HG02610 (cell line): ENCODE data around the gene MEF2C.

Experiments
- ATAC-seq: cut with Tn5 transposase; IDR thresholded peaks from one replicate; pipeline ENCODE4 v1.9.1; 2021; ENCODE audit warnings: mild to moderate bottlenecking, moderate library complexity; ENCODE audit not compliant: unreplicated experiment

The MEF2C gene

DNA sequence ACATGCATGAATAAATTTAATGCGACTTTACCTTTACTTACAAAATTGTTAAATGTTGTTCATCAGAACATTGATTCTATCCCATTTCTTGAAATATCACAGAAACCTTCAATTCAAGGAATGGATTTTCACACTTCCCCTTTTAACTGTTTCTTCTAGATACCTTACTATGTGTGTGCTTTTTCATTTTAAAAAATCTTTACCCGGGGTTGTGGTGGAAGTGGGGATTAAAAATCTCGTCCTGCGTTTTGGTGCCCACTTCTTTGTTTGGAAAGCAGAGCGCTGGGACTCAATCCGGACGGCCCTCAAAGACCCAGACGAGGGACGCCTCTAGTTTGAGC is 5.8 kb upstream of the MEF2C start:
- no peak for ATAC-seq

- ATAC-seq: no peak
Measured at GRCh38 chr5:88888291-88888690, 5.3 kb upstream of the MEF2C start.

DNA sequence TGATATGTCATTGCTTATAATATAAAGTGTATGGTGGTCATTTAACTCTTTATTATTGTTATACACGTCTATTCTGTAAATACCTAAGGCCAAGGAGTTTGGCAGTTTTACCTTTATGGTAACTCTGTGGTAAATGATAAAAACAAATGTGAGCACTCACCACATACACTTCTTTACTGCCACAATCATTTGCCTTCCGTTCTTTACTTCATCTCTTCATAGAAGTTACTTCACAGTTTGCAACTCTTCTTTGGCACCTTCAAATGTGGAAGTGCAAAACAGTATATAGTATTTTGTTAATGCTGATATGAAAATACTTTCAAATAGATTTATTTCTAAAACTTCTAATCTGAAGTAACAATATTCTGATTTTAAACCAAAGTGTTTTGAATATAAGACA is 4.4 kb upstream of the MEF2C start:
- ATAC-seq: no peak

GRCh38 chr5:88886746-88887341 is 3.9 kb upstream of the MEF2C start:
- no peak for ATAC-seq

GRCh38 chr5:88886252-88886651 is 3.3 kb upstream of the MEF2C start:
- ATAC-seq: no peak

DNA sequence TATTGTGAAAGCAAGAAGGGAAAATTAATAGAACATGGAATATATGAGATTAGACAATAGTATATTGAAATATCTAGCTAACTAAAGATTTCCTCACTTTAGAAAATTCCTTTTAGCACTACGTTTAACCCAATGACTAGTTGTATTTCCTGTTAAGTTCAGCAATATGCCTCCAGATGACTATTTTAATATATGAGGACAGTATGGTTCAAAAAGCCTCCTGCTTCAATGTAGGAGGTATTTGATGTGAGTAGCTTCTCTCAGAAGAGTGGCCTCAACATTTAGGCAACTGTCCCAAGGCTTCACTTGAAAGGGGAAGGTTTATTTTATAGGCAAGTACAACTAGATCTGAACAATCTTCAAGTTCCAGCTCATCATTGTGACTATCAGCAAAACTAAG is 2.0 kb upstream of the MEF2C start:
- ATAC-seq: no peak

DNA sequence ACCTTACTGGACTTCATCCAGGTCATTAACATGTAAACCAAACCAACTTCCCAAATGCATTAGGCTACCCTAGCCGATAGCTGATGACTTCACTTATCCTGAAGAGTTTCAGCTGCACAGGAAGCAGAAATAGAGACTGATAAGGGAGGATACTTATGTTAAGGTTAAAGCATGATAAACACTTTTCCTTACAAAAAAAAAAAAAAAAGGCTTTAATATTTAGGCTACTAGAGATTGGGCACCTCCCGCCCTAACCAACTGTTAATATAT is 1.6 kb upstream of the MEF2C start:
- no peak for ATAC-seq

GRCh38 chr5:88883836-88884607 is 1.0 kb upstream of the MEF2C start:
- ATAC-seq: peak; percentile 21

DNA sequence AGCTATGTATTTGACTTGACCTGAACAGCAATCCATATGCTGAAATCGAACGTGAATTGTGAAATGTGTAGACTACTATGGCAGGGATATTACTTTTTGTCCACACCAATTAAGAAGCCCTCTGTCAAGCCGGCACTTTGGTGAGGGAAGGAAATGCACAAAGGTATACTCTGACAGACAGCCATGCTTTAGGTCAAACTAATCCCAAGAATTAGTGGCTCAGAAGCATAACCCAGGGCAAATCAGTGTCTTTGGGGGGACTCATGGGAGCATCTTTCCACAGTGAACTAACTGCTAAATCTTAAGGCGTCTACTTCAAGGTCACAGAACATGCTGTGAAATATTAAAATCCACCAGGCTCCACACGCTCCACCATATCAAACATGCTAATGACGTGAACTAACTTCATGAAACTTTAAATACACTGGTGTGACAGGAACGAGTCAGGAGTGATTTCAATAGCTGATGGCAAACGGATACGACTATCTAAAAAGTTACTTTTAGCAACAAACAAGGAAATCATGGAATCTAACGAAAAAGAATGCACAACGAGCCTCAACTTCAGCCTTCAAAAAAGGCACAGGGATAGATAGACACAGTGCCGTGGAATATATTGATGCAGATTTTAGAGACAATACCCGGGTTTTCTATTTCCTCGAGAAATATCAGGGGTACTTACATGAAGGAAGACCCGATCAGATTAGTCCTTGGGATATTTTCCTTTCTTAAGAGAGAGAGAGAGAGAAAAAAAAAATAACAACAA is 527 bp downstream of the MEF2C start:
- no peak for ATAC-seq

DNA sequence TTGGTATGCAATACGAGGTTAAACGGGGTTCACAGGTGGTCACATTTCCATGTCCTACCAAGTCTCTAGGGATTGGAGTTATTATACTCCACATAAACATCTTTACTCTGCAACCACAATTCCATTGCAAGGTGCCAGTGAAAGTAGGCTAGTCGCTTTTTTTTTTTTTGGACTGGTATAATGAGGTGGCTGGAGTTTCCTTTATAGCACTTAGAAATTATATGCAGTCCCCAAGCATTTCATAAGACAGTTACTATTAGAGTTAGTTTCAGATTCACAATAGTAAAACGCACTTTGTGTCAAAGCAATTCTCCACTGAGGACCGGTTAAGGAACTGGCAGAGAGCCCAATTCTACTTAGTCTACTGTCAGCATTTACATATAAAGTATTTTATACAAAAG is 1.4 kb downstream of the MEF2C start:
- ATAC-seq: peak; percentile 28

DNA sequence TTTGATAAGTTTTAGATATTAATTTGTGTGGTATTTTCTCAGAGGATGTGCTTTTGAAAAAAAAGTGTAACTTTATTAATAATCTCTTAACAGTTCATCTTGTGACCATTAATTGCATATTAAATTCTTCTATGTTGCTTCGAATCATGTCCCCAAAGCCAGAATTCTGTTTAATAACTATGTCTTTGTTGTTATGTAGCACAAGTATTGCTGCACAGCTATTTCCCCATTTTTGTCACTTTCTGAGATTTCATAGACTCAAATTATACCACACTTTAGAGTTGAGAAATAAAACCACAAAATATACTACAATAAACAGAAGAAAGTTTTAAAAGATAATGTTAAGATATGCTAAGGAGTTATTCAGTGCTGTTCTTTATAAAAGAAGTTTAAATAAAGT is 2.8 kb downstream of the MEF2C start:
- no peak for ATAC-seq

GRCh38 chr5:88879724-88880123 is 3.3 kb downstream of the MEF2C start:
- ATAC-seq: no peak

GRCh38 chr5:88878976-88879375 is 4.0 kb downstream of the MEF2C start:
- no peak for ATAC-seq

GRCh38 chr5:88877826-88878225 is 5.2 kb downstream of the MEF2C start:
- no peak for ATAC-seq

GRCh38 chr5:88876714-88877113 is 6.3 kb downstream of the MEF2C start:
- no peak for ATAC-seq

DNA sequence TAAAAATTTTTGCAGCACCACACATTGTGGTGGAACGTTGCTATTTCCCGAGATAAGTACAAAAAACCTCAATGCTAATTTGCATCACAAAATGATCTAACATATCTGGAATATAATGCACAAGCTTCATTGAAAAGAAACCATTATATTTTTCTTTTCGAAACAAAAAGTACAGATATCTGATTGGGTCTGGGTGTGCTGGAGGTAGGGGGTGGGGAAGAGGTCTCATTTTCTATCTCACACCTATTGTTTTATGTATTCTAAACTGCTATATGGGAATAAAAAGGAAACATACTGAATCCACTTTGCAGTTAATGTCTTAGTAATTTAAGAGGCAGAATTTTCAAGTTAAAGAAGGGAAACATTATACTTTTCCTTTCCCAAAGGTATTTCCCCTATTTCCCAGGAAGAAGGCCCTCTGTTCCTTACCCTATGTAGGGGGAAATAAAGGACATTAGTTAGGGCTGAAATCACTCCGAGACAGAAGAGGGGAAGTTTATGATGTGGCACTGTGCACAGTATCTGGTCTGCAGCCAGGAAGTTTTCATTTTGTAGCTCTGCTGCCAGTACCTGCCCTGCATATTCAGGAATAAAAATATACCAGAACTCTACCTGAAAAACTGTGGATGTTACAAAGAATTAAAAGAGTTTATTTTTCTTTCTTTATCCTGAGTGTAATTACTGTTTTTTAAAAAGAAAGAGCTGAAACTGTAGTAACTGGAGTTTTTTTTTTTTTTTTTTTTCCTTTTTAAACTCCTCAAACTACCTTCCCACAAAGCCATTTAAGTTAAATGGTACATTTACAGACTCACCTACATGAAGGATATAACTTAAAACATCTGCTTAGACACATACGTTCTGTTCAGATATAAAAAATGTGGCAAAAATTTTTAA is 7.4 kb downstream of the MEF2C start:
- ATAC-seq: peak; percentile 64

GRCh38 chr5:88873447-88873846 is 9.5 kb downstream of the MEF2C start:
- no peak for ATAC-seq

DNA sequence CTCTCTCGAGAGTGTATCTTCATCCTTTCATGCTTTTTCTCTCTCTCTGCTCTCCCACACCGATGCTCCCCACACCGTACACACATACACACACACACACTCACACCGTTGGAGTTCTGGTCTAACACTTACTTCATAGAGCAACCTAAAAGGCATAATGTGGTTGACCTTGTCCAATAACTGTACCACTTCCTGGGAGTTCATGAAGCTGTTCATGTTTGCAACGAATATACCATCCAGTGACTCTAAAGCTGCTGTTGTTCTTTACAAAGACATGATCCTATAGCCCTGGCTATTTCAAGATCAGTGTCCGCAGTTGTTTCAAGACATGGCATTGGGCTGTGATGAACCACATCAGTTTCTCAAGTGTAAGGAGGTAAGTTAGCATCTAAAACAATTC is 10.0 kb downstream of the MEF2C start:
- peak; percentile 27 for ATAC-seq

- no peak for ATAC-seq
Measured at GRCh38 chr5:88870285-88870684, 12.7 kb downstream of the MEF2C start.

- no peak for ATAC-seq
Measured at GRCh38 chr5:88868468-88869068, 14.4 kb downstream of the MEF2C start.

DNA sequence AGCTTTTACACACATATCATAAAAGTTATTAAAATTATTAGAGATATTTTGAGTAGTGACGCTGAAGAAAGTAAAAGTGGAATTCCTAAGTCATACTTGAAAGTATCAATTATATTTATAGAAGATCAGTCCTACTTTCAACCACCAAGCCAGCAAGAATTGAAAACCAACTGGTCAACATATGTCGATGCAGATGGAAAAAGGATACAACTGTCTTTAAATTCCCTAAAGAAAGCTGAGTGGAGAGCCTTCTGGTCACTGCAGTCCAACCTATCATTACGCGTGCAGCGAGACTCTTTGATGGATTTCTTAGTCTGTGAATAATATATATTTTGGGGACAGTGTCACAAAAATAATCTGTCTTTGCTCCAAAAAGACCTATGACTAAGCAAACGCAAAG is 15.3 kb downstream of the MEF2C start:
- no peak for ATAC-seq
